K562 (cell line): ENCODE results near the gene OBSL1. TPM values are rescaled to one million over a fixed set of nuclear protein-coding genes. Genes with fewer than 3 reads are reported as not detected.

Source experiments
- ATF7 ChIP-seq: fragments of 450-650 bp; IDR thresholded peaks from 2 replicates; pipeline ENCODE4 v1.7.1; 2014; ENCODE audit warnings: mild to moderate bottlenecking, moderate library complexity
- DDX20 ChIP-seq: fragments of 450-650 bp; IDR thresholded peaks from 2 replicates; pipeline ENCODE4 v1.6.1; 2016; ENCODE audit warnings: missing genetic modification characterization, low read depth, mild to moderate bottlenecking, missing compliant biosample characterization, moderate library complexity
- FOXK1 ChIP-seq: sonication (generic); formaldehyde crosslinking; IDR thresholded peaks from 2 replicates; pipeline ENCODE4 v1.8.0; 2022; ENCODE audit warnings: missing genetic modification reagents, mild to moderate bottlenecking, borderline replicate concordance
- GATAD2A ChIP-seq: fragments of 450-650 bp; IDR thresholded peaks from 2 replicates; pipeline ENCODE4 v1.6.1; 2017
- HMG20A ChIP-seq: fragments of 450-650 bp; formaldehyde crosslinking; conservative IDR thresholded peaks from 2 replicates; pipeline ENCODE4 v1.4.0; 2020; ENCODE audit warnings: mild to moderate bottlenecking, mixed read lengths
- MTA3 ChIP-seq: fragments of 450-650 bp; formaldehyde crosslinking; IDR thresholded peaks from 2 replicates; pipeline ENCODE4 v1.6.1; 2017; ENCODE audit warnings: mild to moderate bottlenecking, borderline replicate concordance
- OTX1 ChIP-seq: fragments of 450-650 bp; formaldehyde crosslinking; IDR thresholded peaks from 2 replicates; pipeline ENCODE4 v1.4.0; 2022; ENCODE audit warnings: mild to moderate bottlenecking
- POLR3A ChIP-seq: IDR thresholded peaks from 2 replicates; pipeline ENCODE4 v1.6.1; 2011; ENCODE audit warnings: borderline replicate concordance, mild to moderate bottlenecking, moderate library complexity; ENCODE audit not compliant: insufficient read length, insufficient read depth; ENCODE audit errors: extremely low read depth
- RAD21 ChIP-seq, 2 experiments: fragments of 250-450 bp in 1 of 2; fragments of 450-650 bp in 1 of 2; sonication (Bioruptor Pico) in 1 of 2; formaldehyde crosslinking in 1 of 2; IDR thresholded peaks in 1 of 2; conservative IDR thresholded peaks in 1 of 2; 2 replicates each; pipeline versions ENCODE4 v1.4.0 to v1.8.0; 2020 to 2022; ENCODE audit warnings: mild to moderate bottlenecking in 2 of 2, moderate library complexity in 1 of 2
- RBFOX2 ChIP-seq: fragments of 200-400 bp; formaldehyde crosslinking; IDR thresholded peaks from 2 replicates; pipeline ENCODE4 v1.6.1; 2017; ENCODE audit warnings: low read depth, mild to moderate bottlenecking, low read length, moderate library complexity
- RBM39 ChIP-seq: fragments of 200-400 bp; formaldehyde crosslinking; optimal IDR thresholded peaks from 2 replicates; pipeline ENCODE3; 2018; ENCODE audit warnings: low read depth, low read length
- SMARCC2 ChIP-seq: fragments of 450-650 bp; IDR thresholded peaks from 2 replicates; pipeline ENCODE4 v1.6.1; 2017; ENCODE audit warnings: antibody characterized with exemption, moderate library complexity, mild to moderate bottlenecking, low read depth
- ZNF699 ChIP-seq: fragments of 250-450 bp; sonication (Bioruptor Pico); IDR thresholded peaks from 2 replicates; pipeline ENCODE4 v1.8.0; 2021; ENCODE audit warnings: mild to moderate bottlenecking, moderate library complexity; ENCODE audit not compliant: insufficient replicate concordance
- polyA plus RNA-seq, 8 experiments: library from polyadenylated mRNA; depleted of rRNA in 4 of 8; stranded (reverse) in 5 of 8; unstranded in 3 of 8; fragments of >200 nt; fragmentation: Nextera tagmentation in 2 of 8; fragmentation: Illumina TruSeq in 1 of 8; extraction: Ambion mirVana in 2 of 8; extraction: Trizol in 1 of 8; gene quantifications; 2 replicates each; pipeline versions ENCODE4 v1.2.1 to v1.2.3, GENCODE V29; 2011 to 2014; ENCODE audit warnings: inconsistent platforms in 1 of 8, missing spikeins in 1 of 8
- total RNA-seq, 7 experiments: library from RNA; depleted of rRNA in 6 of 7; stranded (reverse); fragments of >200 nt in 6 of 7; fragmentation: Illumina TruSeq in 2 of 7; extraction: Trizol in 2 of 7; gene quantifications; 2 replicates each; pipeline versions ENCODE4 v1.2.1 to v1.2.3, GENCODE V29; 2011 to 2021; ENCODE audit warnings: low replicate concordance in 1 of 7
- TF ChIP-seq, protein P1 (sequence below): fragments of 250-450 bp; sonication (Bioruptor Pico); IDR thresholded peaks from 2 replicates; pipeline ENCODE4 v1.5.0; 2021; ENCODE audit warnings: mild to moderate bottlenecking, moderate library complexity
- TF ChIP-seq, protein P2 (sequence below): sonication (generic); formaldehyde crosslinking; IDR thresholded peaks from 2 replicates; pipeline ENCODE4 v1.8.0; 2022; ENCODE audit warnings: mild to moderate bottlenecking, missing genetic modification reagents, borderline replicate concordance
- TF ChIP-seq, protein P3 (sequence below): sonication (generic); formaldehyde crosslinking; IDR thresholded peaks from 2 replicates; pipeline ENCODE4 v1.8.0; 2022; ENCODE audit warnings: mild to moderate bottlenecking, low read depth, missing genetic modification reagents

Gene OBSL1
- total and polyA plus RNA-seq, 9 of the 15 experiments (the other 6 are each of a cell fraction or from before 2014, with no cell fraction given), result 1.2 to 26.6 (median 8.6) TPM

DNA sequence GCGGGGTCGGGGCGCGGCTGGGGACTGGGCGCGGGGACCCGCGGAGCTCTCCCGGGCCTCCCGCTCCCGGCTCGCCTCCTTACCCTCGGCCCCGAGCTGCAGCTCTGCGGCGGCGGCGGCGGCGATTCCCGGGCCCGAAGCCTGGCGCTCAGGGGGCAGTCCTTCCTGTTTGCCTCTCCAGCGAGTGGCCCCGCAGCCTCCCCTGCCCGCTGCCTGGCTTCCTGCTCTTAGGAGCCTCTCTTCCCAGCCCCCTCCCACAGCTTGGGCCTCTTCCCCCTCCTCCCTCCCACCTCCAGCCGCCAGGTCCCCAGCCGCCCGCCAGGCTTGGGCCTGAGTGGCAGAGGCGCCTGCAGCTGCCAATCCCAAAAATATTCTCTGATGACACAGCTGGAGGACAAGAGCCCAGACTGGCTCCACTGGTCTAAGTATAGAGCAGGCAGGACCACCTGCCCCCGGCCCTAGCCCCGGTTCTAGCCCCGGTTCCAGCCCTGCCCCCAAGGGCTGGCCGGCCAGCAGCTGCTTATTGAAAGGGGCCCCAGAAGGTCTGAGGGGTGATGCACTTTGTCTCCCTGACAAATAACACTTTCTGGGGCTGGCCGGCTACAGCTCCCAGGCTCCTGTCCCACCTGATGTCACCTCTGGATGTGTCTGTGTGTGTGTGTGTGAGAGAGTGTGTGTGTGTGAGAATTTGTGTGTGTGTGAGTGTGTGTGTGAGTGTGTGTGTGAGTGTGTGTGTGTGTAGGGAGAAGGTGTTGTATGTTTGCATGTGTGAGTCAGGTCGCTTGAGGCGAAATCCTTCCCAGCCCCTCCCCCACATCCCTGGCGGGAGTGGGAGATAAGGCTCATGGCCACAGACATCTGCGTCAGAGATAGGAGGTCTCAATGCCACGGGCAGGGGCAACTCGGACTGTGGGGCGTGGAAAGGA lies at the start of gene OBSL1 (continued):
- TF ChIP-seq, protein P1, sequence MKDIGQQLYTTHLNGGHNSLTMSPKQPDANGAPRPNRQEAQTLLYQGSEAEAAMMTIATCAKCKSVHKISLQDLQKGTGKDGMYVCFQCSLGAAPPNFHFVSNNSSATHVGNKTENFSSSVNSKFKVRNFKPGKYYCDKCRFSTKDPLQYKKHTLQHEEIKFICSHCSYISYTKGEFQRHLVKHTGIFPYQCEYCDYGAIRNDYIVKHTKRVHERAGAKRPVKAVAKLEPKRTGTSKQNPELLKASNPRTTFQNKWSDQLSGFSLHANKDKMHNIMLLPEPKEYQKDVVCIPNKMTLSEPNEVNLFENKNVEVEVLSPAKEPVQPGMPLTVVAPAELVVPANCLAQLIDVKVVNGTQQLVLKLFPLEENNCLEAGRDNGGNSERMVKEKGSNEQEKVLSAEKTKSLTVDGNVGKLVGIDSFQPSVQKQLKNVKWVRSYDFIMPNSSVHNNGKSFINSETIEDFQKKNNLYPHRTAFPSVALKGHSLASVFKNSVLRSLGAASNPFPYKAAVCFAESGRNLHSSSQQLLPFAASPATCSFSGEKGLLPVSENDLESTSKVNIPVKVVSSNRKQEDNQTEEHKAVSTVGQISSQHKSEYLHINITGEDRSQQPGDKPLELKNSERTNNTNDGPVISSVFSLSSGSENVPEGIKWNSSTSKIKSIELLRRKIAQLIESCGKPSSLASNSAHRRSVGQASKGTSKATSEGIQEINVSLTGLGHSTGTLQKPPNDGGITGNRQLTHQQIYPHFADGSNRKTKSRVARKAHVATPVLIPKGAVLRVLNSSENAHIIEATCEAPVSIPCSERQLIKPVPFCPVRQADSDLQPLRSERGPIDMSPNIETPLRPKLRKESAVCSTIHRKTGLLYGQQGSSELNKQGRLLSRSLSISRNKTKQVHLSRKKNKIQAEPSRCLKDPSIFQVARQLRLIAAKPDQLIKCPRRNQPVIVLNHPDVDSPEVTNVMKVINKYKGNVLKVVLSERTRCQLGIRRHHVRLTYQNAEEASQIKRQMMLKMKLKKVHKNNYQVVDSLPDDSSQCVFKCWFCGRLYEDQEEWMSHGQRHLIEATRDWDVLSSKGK, result no peak
- TF ChIP-seq POLR3A (no peak), ZNF699 (CRISPR knock-in tag) (no peak), RBM39 (peak; percentile 42), FOXK1 (CRISPR knock-in tag) (no peak), SMARCC2 (peak; percentile 78; the same call in 1 of the 2 replicates), DDX20 (tag) (no peak), RBFOX2 (peak; percentile 57), RAD21 (CRISPR knock-in tag; conservative IDR thresholded peaks at IDR 0.05 in 1 of 2, IDR thresholded peaks at IDR 0.05 in 1 of 2) (no peak), GATAD2A (peak; percentile 99), HMG20A (CRISPR knock-in tag) (no peak), ATF7 (peak; percentile 55), OTX1 (no peak), MTA3 (peak; percentile 72)
- TF ChIP-seq, protein P2, sequence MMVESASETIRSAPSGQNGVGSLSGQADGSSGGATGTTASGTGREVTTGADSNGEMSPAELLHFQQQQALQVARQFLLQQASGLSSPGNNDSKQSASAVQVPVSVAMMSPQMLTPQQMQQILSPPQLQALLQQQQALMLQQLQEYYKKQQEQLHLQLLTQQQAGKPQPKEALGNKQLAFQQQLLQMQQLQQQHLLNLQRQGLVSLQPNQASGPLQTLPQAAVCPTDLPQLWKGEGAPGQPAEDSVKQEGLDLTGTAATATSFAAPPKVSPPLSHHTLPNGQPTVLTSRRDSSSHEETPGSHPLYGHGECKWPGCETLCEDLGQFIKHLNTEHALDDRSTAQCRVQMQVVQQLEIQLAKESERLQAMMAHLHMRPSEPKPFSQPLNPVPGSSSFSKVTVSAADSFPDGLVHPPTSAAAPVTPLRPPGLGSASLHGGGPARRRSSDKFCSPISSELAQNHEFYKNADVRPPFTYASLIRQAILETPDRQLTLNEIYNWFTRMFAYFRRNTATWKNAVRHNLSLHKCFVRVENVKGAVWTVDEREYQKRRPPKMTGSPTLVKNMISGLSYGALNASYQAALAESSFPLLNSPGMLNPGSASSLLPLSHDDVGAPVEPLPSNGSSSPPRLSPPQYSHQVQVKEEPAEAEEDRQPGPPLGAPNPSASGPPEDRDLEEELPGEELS, result no peak
- TF ChIP-seq, protein P3, sequence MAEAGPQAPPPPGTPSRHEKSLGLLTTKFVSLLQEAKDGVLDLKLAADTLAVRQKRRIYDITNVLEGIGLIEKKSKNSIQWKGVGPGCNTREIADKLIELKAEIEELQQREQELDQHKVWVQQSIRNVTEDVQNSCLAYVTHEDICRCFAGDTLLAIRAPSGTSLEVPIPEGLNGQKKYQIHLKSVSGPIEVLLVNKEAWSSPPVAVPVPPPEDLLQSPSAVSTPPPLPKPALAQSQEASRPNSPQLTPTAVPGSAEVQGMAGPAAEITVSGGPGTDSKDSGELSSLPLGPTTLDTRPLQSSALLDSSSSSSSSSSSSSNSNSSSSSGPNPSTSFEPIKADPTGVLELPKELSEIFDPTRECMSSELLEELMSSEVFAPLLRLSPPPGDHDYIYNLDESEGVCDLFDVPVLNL, result no peak
